SK-N-SH treated with all-trans-retinoic acid at 6 μM for 48 hours (cell line): ENCODE measurements around the gene EVPL.
A peak's percentile ranks its signal among the peaks of the same experiment; 100 is the strongest.

Experiments
- ATAC-seq: fragments of 200-7000 bp; cut with Tn5 transposase; 3 replicates; pipeline ENCODE4 v1.9.1; 2020; ENCODE audit warnings: mild to moderate bottlenecking, moderate library complexity
- ARNTL ChIP-seq: fragments of 450-650 bp; formaldehyde crosslinking; IDR thresholded peaks from 2 replicates; pipeline ENCODE4 v1.5.0; 2020; ENCODE audit warnings: low read depth, mild to moderate bottlenecking, moderate library complexity, borderline replicate concordance
- BACH2 ChIP-seq: fragments of 250-450 bp; sonication (Bioruptor Pico); IDR thresholded peaks from 2 replicates; pipeline ENCODE4 v1.9.0; 2021; ENCODE audit warnings: mild to moderate bottlenecking, borderline replicate concordance
- CSDC2 ChIP-seq: fragments of 250-450 bp; sonication (Bioruptor Pico); IDR thresholded peaks from 2 replicates; pipeline ENCODE4 v1.5.0; 2020; ENCODE audit warnings: mild to moderate bottlenecking, moderate library complexity
- GLIS3 ChIP-seq: fragments of 250-450 bp; sonication (Bioruptor Pico); IDR thresholded peaks from 2 replicates; pipeline ENCODE4 v1.5.0; 2020; ENCODE audit warnings: mild to moderate bottlenecking, moderate library complexity
- PPARA ChIP-seq: fragments of 250-450 bp; sonication (Bioruptor Pico); IDR thresholded peaks from 2 replicates; pipeline ENCODE4 v1.5.0; 2020; ENCODE audit warnings: mild to moderate bottlenecking, borderline replicate concordance
- RARB ChIP-seq: fragments of 250-450 bp; sonication (Bioruptor Pico); IDR thresholded peaks from 2 replicates; pipeline ENCODE4 v1.8.0; 2021; ENCODE audit warnings: mild to moderate bottlenecking, moderate library complexity
- SNAI2 ChIP-seq: fragments of 250-450 bp; sonication (Bioruptor Pico); IDR thresholded peaks from 2 replicates; pipeline ENCODE4 v1.5.0; 2020; ENCODE audit warnings: mild to moderate bottlenecking, moderate library complexity
- TCF4 ChIP-seq: fragments of 250-450 bp; sonication (Bioruptor Pico); IDR thresholded peaks from 2 replicates; pipeline ENCODE4 v1.8.0; 2021; ENCODE audit warnings: mild to moderate bottlenecking, moderate library complexity, borderline replicate concordance
- ZC3H10 ChIP-seq: fragments of 250-450 bp; sonication (Bioruptor Pico); IDR thresholded peaks from 2 replicates; pipeline ENCODE4 v1.5.1; 2021; ENCODE audit warnings: mild to moderate bottlenecking, moderate library complexity
- ZFP30 ChIP-seq: fragments of 450-650 bp; formaldehyde crosslinking; IDR thresholded peaks from 2 replicates; pipeline ENCODE4 v1.5.0; 2022; ENCODE audit warnings: mild to moderate bottlenecking, moderate library complexity
- ZNF565 ChIP-seq: fragments of 450-650 bp; formaldehyde crosslinking; conservative IDR thresholded peaks from 2 replicates; pipeline ENCODE4 v1.5.0; 2020; ENCODE audit warnings: low read depth, mild to moderate bottlenecking, moderate library complexity
- ZNF70 ChIP-seq: fragments of 450-650 bp; formaldehyde crosslinking; IDR thresholded peaks from 2 replicates; pipeline ENCODE4 v1.5.0; 2020; ENCODE audit warnings: mild to moderate bottlenecking, moderate library complexity
- ZNF8 ChIP-seq: fragments of 450-650 bp; formaldehyde crosslinking; IDR thresholded peaks from 2 replicates; pipeline ENCODE4 v1.5.0; 2020; ENCODE audit warnings: mild to moderate bottlenecking, moderate library complexity
- TF ChIP-seq, protein P1 (sequence below): fragments of 250-450 bp; sonication (Bioruptor Pico); IDR thresholded peaks from 2 replicates; pipeline ENCODE4 v1.5.1; 2020; ENCODE audit warnings: low read depth, mild to moderate bottlenecking, moderate library complexity
- TF ChIP-seq, protein P2 (sequence below): fragments of 250-450 bp; sonication (Bioruptor Pico); IDR thresholded peaks from 2 replicates; pipeline ENCODE4 v1.8.0; 2020; ENCODE audit warnings: mild to moderate bottlenecking, moderate library complexity, borderline replicate concordance
- TF ChIP-seq, protein P3 (sequence below): fragments of 250-450 bp; sonication (Bioruptor Pico); IDR thresholded peaks from 2 replicates; pipeline ENCODE4 v1.5.1; 2021; ENCODE audit warnings: mild to moderate bottlenecking, moderate library complexity
- TF ChIP-seq, protein P4 (sequence below): fragments of 250-450 bp; sonication (Bioruptor Pico); IDR thresholded peaks from 2 replicates; pipeline ENCODE4 v1.5.0; 2020; ENCODE audit warnings: mild to moderate bottlenecking, moderate library complexity
- TF ChIP-seq, protein P5 (sequence below): fragments of 250-450 bp; sonication (Bioruptor Pico); IDR thresholded peaks from 2 replicates; pipeline ENCODE4 v1.8.0; 2021; ENCODE audit warnings: low read depth, mild to moderate bottlenecking, moderate library complexity, borderline replicate concordance

Gene EVPL

DNA sequence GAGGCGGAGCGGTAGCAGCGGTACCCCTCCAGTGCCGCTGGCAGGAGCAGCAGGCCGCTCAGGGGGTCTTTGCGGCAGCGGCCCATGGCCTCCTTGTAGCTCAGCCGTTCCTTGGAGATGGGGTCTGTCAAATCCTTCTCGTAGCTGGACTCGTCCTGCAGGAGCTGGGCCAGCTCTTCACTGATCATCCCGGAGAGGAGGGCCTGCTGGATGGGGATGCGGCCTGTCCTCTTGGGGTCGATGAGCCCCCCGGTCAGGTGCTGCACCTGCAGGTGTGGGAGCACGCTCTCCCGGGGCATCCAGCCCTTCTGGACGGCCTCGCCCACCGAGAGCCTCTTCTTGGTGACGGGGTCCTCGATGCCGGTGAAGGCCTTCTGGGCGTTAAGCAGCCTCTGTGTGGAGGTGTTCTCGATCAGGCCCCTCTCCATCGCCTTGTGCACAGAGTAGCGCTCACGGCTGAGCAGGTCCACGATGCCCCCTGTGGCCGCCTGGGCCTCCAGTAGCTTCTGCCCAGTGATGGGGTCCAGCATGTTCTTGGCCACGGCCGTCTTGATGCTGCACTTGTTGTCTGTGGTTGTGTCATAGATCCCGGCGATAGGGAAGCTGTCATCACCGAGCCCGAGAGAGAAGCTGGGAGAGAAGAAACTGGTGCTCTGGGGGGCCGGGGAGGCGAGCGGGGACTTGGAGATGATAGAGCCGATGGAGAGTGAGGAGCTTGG is 19.8 kb downstream of the EVPL start:
- ATAC-seq, result no peak
- TF ChIP-seq ZNF70 (CRISPR knock-in tag), result no peak
- TF ChIP-seq, protein P1, sequence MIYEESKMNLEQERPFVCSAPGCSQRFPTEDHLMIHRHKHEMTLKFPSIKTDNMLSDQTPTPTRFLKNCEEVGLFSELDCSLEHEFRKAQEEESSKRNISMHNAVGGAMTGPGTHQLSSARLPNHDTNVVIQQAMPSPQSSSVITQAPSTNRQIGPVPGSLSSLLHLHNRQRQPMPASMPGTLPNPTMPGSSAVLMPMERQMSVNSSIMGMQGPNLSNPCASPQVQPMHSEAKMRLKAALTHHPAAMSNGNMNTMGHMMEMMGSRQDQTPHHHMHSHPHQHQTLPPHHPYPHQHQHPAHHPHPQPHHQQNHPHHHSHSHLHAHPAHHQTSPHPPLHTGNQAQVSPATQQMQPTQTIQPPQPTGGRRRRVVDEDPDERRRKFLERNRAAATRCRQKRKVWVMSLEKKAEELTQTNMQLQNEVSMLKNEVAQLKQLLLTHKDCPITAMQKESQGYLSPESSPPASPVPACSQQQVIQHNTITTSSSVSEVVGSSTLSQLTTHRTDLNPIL (CRISPR knock-in tag), result no peak
- TF ChIP-seq, protein P2, sequence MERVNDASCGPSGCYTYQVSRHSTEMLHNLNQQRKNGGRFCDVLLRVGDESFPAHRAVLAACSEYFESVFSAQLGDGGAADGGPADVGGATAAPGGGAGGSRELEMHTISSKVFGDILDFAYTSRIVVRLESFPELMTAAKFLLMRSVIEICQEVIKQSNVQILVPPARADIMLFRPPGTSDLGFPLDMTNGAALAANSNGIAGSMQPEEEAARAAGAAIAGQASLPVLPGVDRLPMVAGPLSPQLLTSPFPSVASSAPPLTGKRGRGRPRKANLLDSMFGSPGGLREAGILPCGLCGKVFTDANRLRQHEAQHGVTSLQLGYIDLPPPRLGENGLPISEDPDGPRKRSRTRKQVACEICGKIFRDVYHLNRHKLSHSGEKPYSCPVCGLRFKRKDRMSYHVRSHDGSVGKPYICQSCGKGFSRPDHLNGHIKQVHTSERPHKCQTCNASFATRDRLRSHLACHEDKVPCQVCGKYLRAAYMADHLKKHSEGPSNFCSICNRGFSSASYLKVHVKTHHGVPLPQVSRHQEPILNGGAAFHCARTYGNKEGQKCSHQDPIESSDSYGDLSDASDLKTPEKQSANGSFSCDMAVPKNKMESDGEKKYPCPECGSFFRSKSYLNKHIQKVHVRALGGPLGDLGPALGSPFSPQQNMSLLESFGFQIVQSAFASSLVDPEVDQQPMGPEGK, result no peak
- TF ChIP-seq GLIS3 (CRISPR knock-in tag), result no peak

DNA sequence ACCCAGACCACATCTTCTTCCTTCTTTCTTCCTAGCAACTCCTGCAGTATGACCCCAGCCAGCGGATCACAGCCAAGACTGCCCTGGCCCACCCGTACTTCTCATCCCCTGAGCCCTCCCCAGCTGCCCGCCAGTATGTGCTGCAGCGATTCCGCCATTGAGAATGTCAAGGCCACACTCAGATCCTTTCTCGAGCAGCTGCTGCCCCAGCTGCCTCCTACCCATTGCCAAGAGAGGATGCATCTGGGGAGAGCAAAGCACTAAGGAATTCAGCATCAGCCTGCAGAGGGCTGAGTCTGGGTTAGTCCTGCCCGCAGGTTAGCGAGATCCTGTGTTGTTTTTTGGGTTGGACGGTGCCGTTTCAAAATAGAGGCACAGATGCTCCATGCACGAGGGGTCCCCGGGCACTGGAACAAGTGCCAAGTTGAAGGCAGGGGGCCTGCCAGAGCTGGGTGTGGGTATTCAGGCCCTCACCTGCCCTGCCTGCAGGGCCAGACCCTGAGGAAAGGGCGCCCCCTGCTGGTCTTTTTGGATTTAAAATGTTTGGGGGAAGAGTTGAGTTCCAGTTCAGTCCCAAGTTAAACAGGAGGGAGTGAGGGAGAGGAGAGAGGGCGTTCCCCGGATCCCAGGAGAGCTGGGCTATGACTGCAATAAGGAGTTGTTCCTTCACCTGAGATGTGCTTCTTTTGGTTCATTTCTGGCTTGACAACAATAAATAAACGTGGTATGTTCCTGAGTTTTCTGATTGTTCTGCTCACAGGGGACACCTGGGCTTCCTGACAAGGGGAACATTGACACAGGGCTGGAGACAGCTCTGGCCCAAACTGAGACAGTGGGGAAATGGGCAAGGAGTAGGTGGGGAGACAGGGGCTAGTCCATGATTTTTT is 21.6 kb downstream of the EVPL start:
- peak; percentile 80 for ATAC-seq

DNA sequence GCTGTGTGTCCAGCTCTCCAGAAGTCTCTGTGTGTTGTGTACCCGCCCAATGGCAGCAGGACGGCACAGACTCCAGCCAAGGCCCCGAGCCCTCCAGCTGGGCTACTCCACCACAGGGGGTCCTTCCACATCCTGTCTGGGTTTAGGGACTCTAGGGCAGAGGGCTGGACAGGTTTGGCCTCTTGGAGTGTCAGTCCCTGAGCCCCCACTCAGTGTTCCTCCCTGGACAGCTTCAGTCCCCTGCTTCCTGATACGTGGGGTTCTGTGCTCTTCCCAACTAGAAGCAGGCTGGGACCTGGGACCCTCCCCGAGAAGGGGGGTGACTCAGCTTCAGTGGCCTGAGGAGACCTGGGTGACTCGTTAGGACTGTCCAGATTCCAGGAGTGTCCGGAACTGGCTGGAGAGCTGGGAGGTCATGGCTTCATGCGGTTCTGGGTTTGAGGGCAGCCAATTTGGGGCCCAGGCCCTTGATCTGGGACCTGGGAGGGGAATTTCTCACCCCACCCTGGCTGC is 22.3 kb downstream of the EVPL start:
- peak; percentile 11 for ATAC-seq
- TF ChIP-seq GLIS3 (CRISPR knock-in tag) (no peak), ZNF70 (CRISPR knock-in tag) (no peak), ZNF565 (no peak), SNAI2 (CRISPR knock-in tag) (no peak), BACH2 (CRISPR knock-in tag) (no peak), CSDC2 (CRISPR knock-in tag) (no peak), RARB (CRISPR knock-in tag) (no peak), ZNF8 (no peak), ZFP30 (no peak), ZC3H10 (CRISPR knock-in tag) (no peak), PPARA (CRISPR knock-in tag) (no peak), TCF4 (CRISPR knock-in tag) (no peak), ARNTL (CRISPR knock-in tag) (no peak)
- TF ChIP-seq, protein P3, sequence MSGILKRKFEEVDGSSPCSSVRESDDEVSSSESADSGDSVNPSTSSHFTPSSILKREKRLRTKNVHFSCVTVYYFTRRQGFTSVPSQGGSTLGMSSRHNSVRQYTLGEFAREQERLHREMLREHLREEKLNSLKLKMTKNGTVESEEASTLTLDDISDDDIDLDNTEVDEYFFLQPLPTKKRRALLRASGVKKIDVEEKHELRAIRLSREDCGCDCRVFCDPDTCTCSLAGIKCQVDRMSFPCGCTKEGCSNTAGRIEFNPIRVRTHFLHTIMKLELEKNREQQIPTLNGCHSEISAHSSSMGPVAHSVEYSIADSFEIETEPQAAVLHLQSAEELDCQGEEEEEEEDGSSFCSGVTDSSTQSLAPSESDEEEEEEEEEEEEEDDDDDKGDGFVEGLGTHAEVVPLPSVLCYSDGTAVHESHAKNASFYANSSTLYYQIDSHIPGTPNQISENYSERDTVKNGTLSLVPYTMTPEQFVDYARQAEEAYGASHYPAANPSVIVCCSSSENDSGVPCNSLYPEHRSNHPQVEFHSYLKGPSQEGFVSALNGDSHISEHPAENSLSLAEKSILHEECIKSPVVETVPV (CRISPR knock-in tag), result no peak
- TF ChIP-seq, protein P4, sequence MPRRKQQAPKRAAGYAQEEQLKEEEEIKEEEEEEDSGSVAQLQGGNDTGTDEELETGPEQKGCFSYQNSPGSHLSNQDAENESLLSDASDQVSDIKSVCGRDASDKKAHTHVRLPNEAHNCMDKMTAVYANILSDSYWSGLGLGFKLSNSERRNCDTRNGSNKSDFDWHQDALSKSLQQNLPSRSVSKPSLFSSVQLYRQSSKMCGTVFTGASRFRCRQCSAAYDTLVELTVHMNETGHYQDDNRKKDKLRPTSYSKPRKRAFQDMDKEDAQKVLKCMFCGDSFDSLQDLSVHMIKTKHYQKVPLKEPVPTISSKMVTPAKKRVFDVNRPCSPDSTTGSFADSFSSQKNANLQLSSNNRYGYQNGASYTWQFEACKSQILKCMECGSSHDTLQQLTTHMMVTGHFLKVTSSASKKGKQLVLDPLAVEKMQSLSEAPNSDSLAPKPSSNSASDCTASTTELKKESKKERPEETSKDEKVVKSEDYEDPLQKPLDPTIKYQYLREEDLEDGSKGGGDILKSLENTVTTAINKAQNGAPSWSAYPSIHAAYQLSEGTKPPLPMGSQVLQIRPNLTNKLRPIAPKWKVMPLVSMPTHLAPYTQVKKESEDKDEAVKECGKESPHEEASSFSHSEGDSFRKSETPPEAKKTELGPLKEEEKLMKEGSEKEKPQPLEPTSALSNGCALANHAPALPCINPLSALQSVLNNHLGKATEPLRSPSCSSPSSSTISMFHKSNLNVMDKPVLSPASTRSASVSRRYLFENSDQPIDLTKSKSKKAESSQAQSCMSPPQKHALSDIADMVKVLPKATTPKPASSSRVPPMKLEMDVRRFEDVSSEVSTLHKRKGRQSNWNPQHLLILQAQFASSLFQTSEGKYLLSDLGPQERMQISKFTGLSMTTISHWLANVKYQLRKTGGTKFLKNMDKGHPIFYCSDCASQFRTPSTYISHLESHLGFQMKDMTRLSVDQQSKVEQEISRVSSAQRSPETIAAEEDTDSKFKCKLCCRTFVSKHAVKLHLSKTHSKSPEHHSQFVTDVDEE (CRISPR knock-in tag), result no peak
- TF ChIP-seq, protein P2, result no peak
- TF ChIP-seq, protein P5, sequence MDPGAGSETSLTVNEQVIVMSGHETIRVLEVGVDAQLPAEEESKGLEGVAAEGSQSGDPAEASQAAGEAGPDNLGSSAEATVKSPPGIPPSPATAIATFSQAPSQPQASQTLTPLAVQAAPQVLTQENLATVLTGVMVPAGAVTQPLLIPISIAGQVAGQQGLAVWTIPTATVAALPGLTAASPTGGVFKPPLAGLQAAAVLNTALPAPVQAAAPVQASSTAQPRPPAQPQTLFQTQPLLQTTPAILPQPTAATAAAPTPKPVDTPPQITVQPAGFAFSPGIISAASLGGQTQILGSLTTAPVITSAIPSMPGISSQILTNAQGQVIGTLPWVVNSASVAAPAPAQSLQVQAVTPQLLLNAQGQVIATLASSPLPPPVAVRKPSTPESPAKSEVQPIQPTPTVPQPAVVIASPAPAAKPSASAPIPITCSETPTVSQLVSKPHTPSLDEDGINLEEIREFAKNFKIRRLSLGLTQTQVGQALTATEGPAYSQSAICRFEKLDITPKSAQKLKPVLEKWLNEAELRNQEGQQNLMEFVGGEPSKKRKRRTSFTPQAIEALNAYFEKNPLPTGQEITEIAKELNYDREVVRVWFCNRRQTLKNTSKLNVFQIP (CRISPR knock-in tag), result no peak
- TF ChIP-seq, all 23 proteins: peak for 0

More for the DNA sequence above, 21.6 kb downstream of the EVPL start:
- TF ChIP-seq CSDC2 (CRISPR knock-in tag) (no peak), TCF4 (CRISPR knock-in tag) (no peak), BACH2 (CRISPR knock-in tag) (no peak)
- TF ChIP-seq, protein P1 (CRISPR knock-in tag), result no peak
- TF ChIP-seq, all 23 proteins: peak for 0
